Hepatocyte (in vitro differentiated cells): ENCODE measurements around the gene APOL5.

Experiments used
- CTCF ChIP-seq: fragments of 200-600 bp; sonication (generic); IDR thresholded peaks from 2 replicates; pipeline ENCODE4 v1.5.1; 2016; ENCODE audit warnings: antibody characterized with exemption, mild to moderate bottlenecking; ENCODE audit not compliant: poor library complexity
- EZH2 ChIP-seq: fragments of 200-600 bp; sonication (generic); IDR thresholded peaks from 2 replicates; pipeline ENCODE4 v1.6.1; 2016; ENCODE audit warnings: antibody characterized with exemption, mild to moderate bottlenecking, borderline replicate concordance
- EZH2phosphoT487 ChIP-seq: fragments of 200-600 bp; sonication (generic); IDR thresholded peaks from one replicate; pipeline ENCODE4 v1.6.1; 2018; ENCODE audit warnings: antibody characterized with exemption, mild to moderate bottlenecking, low read depth, moderate library complexity; ENCODE audit not compliant: unreplicated experiment, severe bottlenecking

- TF ChIP-seq CTCF (no peak), EZH2 (no peak), EZH2phosphoT487 (no peak)
These were observed 39.0 kb downstream of the APOL5 start for GRCh38 chr22:35756722-35757121.
